RWPE2 (cell line): ENCODE measurements around the gene ZC3H18.

Source experiments
- ATAC-seq: fragments of 200-7000 bp; cut with Tn5 transposase; 3 replicates; pipeline ENCODE4 v1.9.1; 2021; ENCODE audit warnings: low read depth
- DNase-seq: peaks from one replicate; pipeline ENCODE4 v3.0.0-alpha.2; 2020; ENCODE audit warnings: low spot score
- H3K27ac ChIP-seq: fragments of 450-650 bp; 2 replicates; pipeline ENCODE4 v1.5.1; 2017; ENCODE audit warnings: mild to moderate bottlenecking; ENCODE audit not compliant: poor library complexity, severe bottlenecking
- H3K27me3 ChIP-seq: fragments of 250-450 bp; sonication (Bioruptor Pico); 2 replicates; pipeline ENCODE4 v1.5.1; 2021; ENCODE audit warnings: mild to moderate bottlenecking, moderate library complexity; ENCODE audit not compliant: insufficient read depth, poor library complexity, severe bottlenecking
- H3K36me3 ChIP-seq: fragments of 250-450 bp; sonication (Bioruptor Pico); 2 replicates; pipeline ENCODE4 v1.5.1; 2020; ENCODE audit warnings: low read depth, mild to moderate bottlenecking, moderate library complexity
- H3K4me1 ChIP-seq: fragments of 250-450 bp; sonication (Bioruptor Pico); 2 replicates; pipeline ENCODE4 v1.5.1; 2021; ENCODE audit warnings: mild to moderate bottlenecking, moderate library complexity; ENCODE audit not compliant: insufficient read depth, poor library complexity, severe bottlenecking
- H3K4me3 ChIP-seq: fragments of 250-450 bp; sonication (Bioruptor Pico); 2 replicates; pipeline ENCODE4 v1.5.1; 2021; ENCODE audit warnings: mild to moderate bottlenecking, moderate library complexity; ENCODE audit not compliant: severe bottlenecking
- H3K9me3 ChIP-seq: fragments of 250-450 bp; sonication (Bioruptor Pico); 2 replicates; pipeline ENCODE4 v1.5.1; 2021; ENCODE audit warnings: mild to moderate bottlenecking, moderate library complexity; ENCODE audit not compliant: severe bottlenecking
- TF ChIP-seq, protein P1 (sequence below): fragments of 450-650 bp; IDR thresholded peaks from one replicate; pipeline ENCODE4 v1.5.1; 2017; ENCODE audit warnings: mild to moderate bottlenecking, moderate library complexity; ENCODE audit not compliant: poor library complexity, severe bottlenecking

Gene ZC3H18

DNA sequence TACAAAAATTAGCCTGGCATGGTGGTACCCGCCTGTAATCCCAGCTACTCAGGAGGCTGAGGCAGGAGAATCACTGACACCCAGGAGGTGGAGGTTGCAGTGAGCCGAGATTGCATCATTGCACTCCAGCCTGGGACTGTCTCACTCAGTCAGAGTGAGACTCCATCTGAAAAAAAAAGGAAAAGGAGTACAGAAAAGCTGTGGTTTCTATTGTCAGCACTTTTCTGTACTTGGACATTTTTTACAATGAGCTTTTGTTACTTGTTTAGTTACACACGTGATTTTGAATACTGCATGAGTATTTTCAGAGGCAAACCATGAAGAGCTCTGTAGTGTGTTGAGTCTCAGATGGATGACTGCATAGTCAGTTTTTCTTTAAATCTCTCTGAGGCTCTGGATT is 26.3 kb downstream of the ZC3H18 start:
- peaks cover 67% of the 10 kb centered on the region for H3K36me3 ChIP-seq
- no peaks in the 10 kb centered on the region for H3K9me3 ChIP-seq
- H3K4me3 ChIP-seq = no peak overlapping the region
- no peak for DNase-seq
- TF ChIP-seq, protein P1, sequence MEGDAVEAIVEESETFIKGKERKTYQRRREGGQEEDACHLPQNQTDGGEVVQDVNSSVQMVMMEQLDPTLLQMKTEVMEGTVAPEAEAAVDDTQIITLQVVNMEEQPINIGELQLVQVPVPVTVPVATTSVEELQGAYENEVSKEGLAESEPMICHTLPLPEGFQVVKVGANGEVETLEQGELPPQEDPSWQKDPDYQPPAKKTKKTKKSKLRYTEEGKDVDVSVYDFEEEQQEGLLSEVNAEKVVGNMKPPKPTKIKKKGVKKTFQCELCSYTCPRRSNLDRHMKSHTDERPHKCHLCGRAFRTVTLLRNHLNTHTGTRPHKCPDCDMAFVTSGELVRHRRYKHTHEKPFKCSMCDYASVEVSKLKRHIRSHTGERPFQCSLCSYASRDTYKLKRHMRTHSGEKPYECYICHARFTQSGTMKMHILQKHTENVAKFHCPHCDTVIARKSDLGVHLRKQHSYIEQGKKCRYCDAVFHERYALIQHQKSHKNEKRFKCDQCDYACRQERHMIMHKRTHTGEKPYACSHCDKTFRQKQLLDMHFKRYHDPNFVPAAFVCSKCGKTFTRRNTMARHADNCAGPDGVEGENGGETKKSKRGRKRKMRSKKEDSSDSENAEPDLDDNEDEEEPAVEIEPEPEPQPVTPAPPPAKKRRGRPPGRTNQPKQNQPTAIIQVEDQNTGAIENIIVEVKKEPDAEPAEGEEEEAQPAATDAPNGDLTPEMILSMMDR = no peak
- no peak overlapping the region for H3K27ac ChIP-seq
- H3K4me1 ChIP-seq = no peaks in the 10 kb centered on the region
- no peaks in the 10 kb centered on the region for H3K27me3 ChIP-seq
- ATAC-seq = no peak

DNA sequence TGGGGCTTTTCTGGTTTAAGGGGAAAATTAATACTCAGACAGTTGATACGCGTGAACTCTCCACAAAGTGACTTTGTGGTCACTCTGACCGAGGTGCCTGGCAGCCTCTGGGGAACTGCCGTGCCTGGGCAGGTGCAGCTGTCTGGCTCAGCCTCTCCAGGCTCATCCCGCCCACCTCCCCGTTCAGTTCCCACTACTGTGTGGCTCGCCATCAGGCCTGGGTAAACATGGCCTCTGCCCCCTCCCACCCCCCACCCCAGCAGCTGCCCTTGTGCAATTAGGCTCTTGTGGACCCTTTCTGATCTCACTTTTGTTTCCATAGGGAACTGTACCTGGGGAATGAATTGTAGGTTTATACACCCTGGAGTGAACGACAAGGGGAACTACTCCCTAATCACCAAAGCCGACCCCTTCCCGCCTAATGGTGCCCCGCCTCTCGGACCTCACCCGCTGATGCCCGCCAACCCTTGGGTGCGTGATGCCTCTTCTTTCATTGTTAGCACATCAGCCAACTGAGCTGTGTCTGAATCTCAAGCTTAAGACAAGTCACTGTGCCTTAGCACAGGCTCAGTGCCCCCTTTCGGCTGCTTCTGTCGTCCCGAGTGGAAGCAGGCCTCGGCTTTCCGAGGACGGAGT is 27.8 kb downstream of the ZC3H18 start:
- TF ChIP-seq, protein P1 = no peak
- no peak for ATAC-seq
- H3K4me1 ChIP-seq = no peaks in the 10 kb centered on the region
- DNase-seq = no peak
- H3K4me3 ChIP-seq = no peak overlapping the region
- H3K36me3 ChIP-seq = peaks cover 72% of the 10 kb centered on the region
- no peak overlapping the region for H3K27ac ChIP-seq
- H3K9me3 ChIP-seq = no peaks in the 10 kb centered on the region
- no peaks in the 10 kb centered on the region for H3K27me3 ChIP-seq

- Histone ChIP-seq H3K4me1 (no peaks in the 10 kb centered on the region), H3K27me3 (no peaks in the 10 kb centered on the region), H3K4me3 (no peak overlapping the region), H3K36me3 (peaks cover 66% of the 10 kb centered on the region), H3K27ac (no peak overlapping the region), H3K9me3 (no peaks in the 10 kb centered on the region)
- TF ChIP-seq, protein P1 = no peak
- no peak for DNase-seq
- no peak for ATAC-seq
Observed at GRCh38 chr16:88599092-88599733, 29.0 kb downstream of the ZC3H18 start.

- DNase-seq (no peak), ATAC-seq (no peak)
- H3K4me1 ChIP-seq = no peaks in the 10 kb centered on the region
- peaks cover 58% of the 10 kb centered on the region for H3K36me3 ChIP-seq
- TF ChIP-seq, protein P1 = no peak
- H3K27ac ChIP-seq = no peak overlapping the region
- H3K9me3 ChIP-seq = no peaks in the 10 kb centered on the region
- no peak overlapping the region for H3K4me3 ChIP-seq
- H3K27me3 ChIP-seq = no peaks in the 10 kb centered on the region
Observed at GRCh38 chr16:88599825-88600538, 29.8 kb downstream of the ZC3H18 start.
